Measurements from ENCODE around the gene LRP8. TPM values are rescaled to one million over a fixed set of nuclear protein-coding genes. Genes with fewer than 3 reads are reported as not detected.

LRP8 gene
- polyA plus RNA-seq, 4 donors: 4.8 to 7.9 (median 6.8) TPM

- DNase-seq (ENCODE audit: low read depth in 4 of 4, low spot score in 3 of 4): no peak
These were observed 61.8 kb downstream of the LRP8 start for GRCh38 chr1:53266038-53266437.

DNA sequence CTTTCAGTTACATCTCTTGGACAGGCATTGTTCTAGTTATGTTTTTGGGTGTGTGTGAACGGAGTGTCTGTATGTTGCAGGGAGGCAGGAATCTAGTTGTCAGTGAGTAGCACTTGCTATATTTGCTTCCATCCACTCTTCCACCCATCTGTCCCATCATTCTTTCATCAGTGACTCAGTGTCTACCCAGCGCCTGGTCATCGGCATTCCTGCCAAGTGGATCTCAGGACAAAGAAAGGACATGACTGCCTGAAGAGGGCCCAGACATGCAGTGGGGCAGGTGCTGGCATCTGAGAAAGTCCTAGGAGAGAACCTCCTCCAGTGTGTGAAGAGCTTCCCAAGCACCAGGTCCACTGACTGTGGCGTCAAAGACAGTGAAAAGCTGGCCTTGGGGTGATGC lies 62.3 kb downstream of the LRP8 start:
- no peak for DNase-seq (ENCODE audit: low read depth in 4 of 4, low spot score in 3 of 4)

DNA sequence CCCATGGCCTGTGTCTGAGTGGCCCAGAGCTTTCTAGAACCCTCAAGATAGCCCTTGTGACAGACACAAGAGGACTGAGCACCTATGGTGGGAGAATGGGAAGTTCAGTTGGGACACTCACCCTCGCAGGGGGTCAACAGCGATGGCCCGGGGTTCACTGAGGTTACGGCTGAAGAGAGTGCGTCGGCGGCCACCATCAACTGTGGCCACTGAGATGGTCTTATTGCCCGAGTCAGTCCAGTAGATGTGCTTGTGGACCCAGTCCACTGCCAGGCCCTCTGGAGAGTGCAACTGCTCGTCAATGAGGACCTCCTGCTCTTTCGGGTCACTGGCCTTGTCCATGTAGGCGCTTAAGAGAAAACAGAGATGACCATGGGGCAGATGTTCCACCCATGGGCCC lies 63.8 kb downstream of the LRP8 start:
- no peak for DNase-seq (ENCODE audit: low read depth in 4 of 4, low spot score in 3 of 4)

DNA sequence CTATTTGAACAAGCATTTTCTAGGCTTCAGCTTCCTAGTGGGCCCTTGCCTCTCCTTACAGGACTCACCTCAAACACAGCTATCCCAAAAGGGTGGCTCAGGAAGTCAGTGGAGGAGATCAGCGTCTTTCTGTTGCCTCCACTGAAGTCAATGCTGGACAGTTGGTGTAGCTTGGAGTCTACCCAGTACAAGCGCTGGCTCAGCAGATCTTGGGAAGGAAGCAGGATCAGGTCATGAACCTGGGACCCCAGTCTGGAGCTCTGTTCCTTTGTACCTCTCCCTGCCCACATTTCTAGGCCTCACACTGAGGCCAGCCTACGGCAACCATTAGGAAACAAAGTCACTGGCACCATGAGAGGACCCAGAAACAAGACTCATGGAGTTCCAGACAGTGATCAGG lies 65.9 kb downstream of the LRP8 start:
- DNase-seq (ENCODE audit: low read depth in 4 of 4, low spot score in 3 of 4): no peak

GRCh38 chr1:53260631-53261247 lies 67.1 kb downstream of the LRP8 start:
- no peak for DNase-seq (ENCODE audit: low read depth in 4 of 4, low spot score in 3 of 4)

GRCh38 chr1:53259932-53260331 lies 67.9 kb downstream of the LRP8 start:
- DNase-seq (ENCODE audit: low read depth in 4 of 4, low spot score in 3 of 4): no peak

GRCh38 chr1:53258216-53258615 lies 69.7 kb downstream of the LRP8 start:
- DNase-seq (ENCODE audit: low read depth in 4 of 4, low spot score in 3 of 4): no peak

- DNase-seq (ENCODE audit: low read depth in 4 of 4, low spot score in 3 of 4): no peak
These were observed 70.3 kb downstream of the LRP8 start for GRCh38 chr1:53257454-53258081.

DNA sequence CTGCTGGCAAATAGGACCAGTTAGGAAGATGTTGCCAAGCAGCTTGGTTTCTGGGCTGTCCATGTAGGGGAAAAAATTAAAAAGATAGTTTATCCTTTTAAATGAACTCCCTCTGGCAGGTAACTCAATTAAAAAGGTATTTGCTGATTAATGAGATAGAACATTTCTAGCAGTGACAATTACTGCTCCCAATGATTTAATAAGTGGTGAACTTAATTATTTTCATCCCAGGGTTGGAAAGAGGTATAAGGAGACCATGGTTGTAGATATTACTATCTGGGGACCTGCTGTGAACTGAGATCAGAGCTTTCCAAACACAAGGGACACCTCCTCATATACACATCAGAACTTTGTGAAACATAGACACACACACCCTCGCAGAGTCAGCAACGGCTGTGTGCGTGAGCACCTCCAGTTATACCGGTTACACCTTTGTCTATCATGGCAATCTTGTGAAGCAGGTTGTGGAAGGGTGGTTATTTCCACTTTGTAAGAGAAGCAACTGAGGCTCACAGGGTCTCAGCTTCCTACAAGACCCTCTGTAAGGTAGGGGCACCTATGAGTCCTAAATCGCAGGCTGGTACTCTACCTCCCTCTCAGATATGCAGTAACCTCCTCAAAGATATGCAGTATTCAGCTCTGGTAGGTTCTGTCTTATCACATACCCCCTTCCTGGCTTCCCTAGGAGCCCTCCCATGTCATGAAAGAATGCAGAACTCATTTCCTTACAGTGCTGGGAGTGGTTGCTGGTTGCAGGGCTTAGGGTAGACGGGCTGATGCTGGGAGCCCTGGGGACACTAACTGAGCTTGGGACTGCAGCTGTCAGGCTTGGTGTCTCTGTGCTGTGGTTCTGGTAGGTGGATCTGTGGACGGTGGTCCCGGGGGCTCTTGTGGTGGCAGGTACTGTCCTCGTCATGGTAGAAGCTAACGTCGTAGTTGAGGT lies 71.1 kb downstream of the LRP8 start:
- DNase-seq (ENCODE audit: low read depth in 4 of 4, low spot score in 3 of 4): no peak

DNA sequence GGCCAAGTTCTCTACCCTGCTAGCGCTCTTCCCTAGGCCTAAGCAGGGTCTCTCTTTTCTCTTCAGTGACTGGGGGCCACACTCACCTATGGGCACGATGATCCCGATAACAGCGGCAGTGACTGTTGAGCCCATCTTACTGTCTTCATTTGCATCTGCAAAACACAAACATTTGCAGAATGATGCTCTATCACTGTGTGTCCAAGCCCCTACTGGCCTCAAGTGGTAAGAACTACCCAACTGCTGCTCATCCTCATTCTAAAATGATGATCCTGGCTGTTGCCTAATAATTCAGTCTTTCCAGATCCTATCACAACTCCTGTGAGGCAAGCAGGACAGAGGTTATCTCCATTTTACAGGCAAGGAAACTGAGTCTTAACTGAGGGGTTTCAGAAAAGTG lies 72.8 kb downstream of the LRP8 start:
- no peak for DNase-seq (ENCODE audit: low read depth in 4 of 4, low spot score in 3 of 4)

DNA sequence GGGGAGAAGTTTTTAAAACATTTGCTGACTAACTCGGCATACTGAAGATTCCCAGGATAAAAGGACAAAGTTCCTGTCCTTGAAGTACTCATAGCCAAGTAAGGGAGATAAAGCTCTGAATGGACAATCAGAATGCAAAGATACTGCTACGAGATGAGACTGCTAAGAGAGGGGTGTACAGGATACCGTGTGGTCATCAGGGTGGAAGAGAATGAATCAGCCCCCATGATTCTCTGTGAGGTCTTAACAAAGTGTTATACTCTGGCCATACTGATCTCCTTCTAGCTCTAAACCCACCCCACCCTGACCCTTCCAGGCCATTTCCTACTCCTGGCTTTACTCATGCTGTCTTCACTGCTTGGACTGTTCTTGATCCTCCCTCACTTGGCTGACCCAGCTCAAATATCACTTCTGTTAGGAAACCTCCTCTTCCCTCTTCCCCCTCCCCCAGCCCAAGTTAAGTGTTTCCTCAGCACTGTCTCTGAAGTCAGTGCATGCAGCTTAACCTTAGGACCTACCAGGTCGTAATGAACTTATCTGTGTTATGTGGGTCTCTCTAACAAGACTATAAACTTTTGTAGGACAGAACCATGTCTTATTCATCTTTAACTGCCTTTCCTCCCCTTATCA lies 73.7 kb downstream of the LRP8 start:
- DNase-seq (ENCODE audit: low read depth in 4 of 4, low spot score in 3 of 4): no peak

GRCh38 chr1:53250325-53250724 lies 77.5 kb downstream of the LRP8 start:
- no peak for DNase-seq (ENCODE audit: low read depth in 4 of 4, low spot score in 3 of 4)

GRCh38 chr1:53249706-53250105 lies 78.2 kb downstream of the LRP8 start:
- DNase-seq (ENCODE audit: low read depth in 4 of 4, low spot score in 3 of 4): no peak

GRCh38 chr1:53246261-53247134 lies 81.4 kb downstream of the LRP8 start:
- DNase-seq (ENCODE audit: low read depth in 4 of 4, low spot score in 3 of 4): no peak

GRCh38 chr1:53244141-53244540 lies 83.7 kb downstream of the LRP8 start:
- no peak for DNase-seq (ENCODE audit: low read depth in 4 of 4, low spot score in 3 of 4)

GRCh38 chr1:53242381-53242780 lies 85.5 kb downstream of the LRP8 start:
- no peak for DNase-seq (ENCODE audit: low read depth in 4 of 4, low spot score in 3 of 4)

- DNase-seq (ENCODE audit: low read depth in 4 of 4, low spot score in 3 of 4): no peak
These were observed 86.0 kb downstream of the LRP8 start for GRCh38 chr1:53241828-53242227.

DNA sequence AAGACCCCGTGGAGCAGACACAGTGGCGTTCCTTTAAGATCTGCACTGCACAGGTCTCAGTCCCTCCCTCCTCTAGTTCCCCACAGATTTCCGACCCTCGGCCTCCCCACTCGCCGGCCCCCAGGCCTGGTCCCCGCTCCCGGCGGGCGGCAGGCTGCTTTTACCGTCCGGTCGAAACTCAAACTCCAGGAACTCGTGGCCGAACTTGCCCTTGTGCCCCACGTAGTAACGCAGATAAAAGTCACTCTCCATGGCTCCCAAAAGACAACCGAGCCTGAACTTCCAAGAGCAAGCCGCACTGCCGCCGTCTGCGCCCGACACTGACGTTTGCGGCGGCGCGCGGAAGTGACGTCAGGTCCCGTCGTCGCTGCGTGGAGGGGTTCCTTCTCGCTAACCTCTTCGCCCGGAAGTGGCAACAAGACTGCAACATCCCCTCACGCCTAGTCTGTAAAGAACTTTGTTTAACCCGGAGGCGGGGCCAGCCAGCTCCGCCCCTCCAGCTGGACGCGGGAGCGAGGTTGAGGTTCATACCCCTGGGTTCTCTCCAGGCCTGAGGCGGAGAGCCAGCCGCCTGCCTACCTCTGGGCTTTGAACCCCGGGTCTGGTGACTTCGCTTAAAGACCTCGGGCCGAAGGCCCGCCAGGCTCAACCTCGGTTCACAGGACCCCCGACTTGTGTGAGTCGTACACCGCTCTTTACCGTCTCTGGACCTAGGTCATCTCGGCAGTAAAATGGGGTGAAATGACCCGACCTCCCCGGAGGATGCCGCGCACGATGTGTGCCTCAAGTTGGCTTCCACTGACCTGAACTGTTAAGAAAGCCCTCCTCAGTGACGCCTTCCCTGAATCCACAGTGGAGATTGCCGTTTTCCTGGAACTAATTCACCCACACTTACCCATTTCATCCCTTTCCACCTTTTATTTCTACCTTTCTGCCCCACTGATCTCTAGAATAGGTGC lies 89.4 kb downstream of the LRP8 start, which contains the start of gene MAGOH:
MAGOH (minus strand) TSS at position 322 of the 959 bp plus-strand sequence; CDS start at position 252, 70 bp downstream.
- peak; percentile 83 to 90 (median 86) for DNase-seq (ENCODE audit: low read depth in 4 of 4, low spot score in 3 of 4)

GRCh38 chr1:53237638-53238037 lies 90.2 kb downstream of the LRP8 start:
- no peak for DNase-seq (ENCODE audit: low read depth in 4 of 4, low spot score in 3 of 4)

Measured in left renal pelvis (tissue), 4 donors.